Measurements from ENCODE around the gene ARSD. TPM values are rescaled to one million over a fixed set of nuclear protein-coding genes. Genes with fewer than 3 reads are reported as not detected.

ARSD gene
- total RNA-seq, 1 experiment from 2014 or later, result 3.0 TPM

GRCh38 chrX:2862404-2862803, 66.7 kb downstream of the ARSD start (continued):
- no peak for TF ChIP-seq ZMAT4 (CRISPR knock-in tag; IDR thresholded peaks at IDR 0.05)
- TF ChIP-seq TP53 (CRISPR knock-in tag; IDR thresholded peaks at IDR 0.05), result no peak
- no peak for TF ChIP-seq ZNF317 (CRISPR knock-in tag; IDR thresholded peaks at IDR 0.05; ENCODE audit: borderline replicate concordance, low read depth)
- TF ChIP-seq AFF4 (CRISPR knock-in tag; IDR thresholded peaks at IDR 0.05; ENCODE audit: borderline replicate concordance), result no peak
- no peak for TF ChIP-seq CBFB (CRISPR knock-in tag; IDR thresholded peaks at IDR 0.05; ENCODE audit: low read depth)
- no peak for TF ChIP-seq STAT6 (CRISPR knock-in tag; conservative IDR thresholded peaks at IDR 0.05; ENCODE audit: low read depth)
- no peak for TF ChIP-seq ATF2 (CRISPR knock-in tag; IDR thresholded peaks at IDR 0.05; ENCODE audit: borderline replicate concordance, low read depth)
- TF ChIP-seq ZBTB43 (CRISPR knock-in tag; IDR thresholded peaks at IDR 0.05), result no peak

GRCh38 chrX:2859197-2859797, 69.8 kb downstream of the ARSD start:
- H3K9me3 Mint-ChIP-seq, result no peaks in the 10 kb centered on the region
- ATAC-seq, result no peak
- TF ChIP-seq USF1 (CRISPR knock-in tag; IDR thresholded peaks at IDR 0.05), result no peak
- no peak for TF ChIP-seq ZNF219 (CRISPR knock-in tag; IDR thresholded peaks at IDR 0.05; ENCODE audit: borderline replicate concordance)
- TF ChIP-seq IRF1 (CRISPR knock-in tag; IDR thresholded peaks at IDR 0.05), result no peak
- no peak for TF ChIP-seq ZNF281 (CRISPR knock-in tag; IDR thresholded peaks at IDR 0.05)
- no peak for TF ChIP-seq ZNF425 (CRISPR knock-in tag; conservative IDR thresholded peaks at IDR 0.05)
- no peak for TF ChIP-seq NFATC4 (CRISPR knock-in tag; IDR thresholded peaks at IDR 0.05)
- TF ChIP-seq PREB (CRISPR knock-in tag; IDR thresholded peaks at IDR 0.05; ENCODE audit: borderline replicate concordance), result no peak
- no peak for TF ChIP-seq KAT7 (CRISPR knock-in tag; IDR thresholded peaks at IDR 0.05; ENCODE audit: borderline replicate concordance)

More at GRCh38 chrX:2859197-2859797, 69.8 kb downstream of the ARSD start:
- peaks cover 53% of the 10 kb centered on the region for H3K36me3 Mint-ChIP-seq
- ChIA-PET POLR2A (no interaction called here), CTCF (no interaction called here)
- no peak overlapping the region for H3K4me3 Mint-ChIP-seq
- peaks cover 7% of the 10 kb centered on the region for H3K4me1 Mint-ChIP-seq
- H3K27me3 Mint-ChIP-seq (ENCODE audit: low read depth), result no peaks in the 10 kb centered on the region
- H3K27ac Mint-ChIP-seq, result no peak overlapping the region
- no peak for DNase-seq (ENCODE audit: low spot score)
